ENCODE results near the gene LRP1B. TPM values are rescaled to one million over a fixed set of nuclear protein-coding genes. Genes with fewer than 3 reads are reported as not detected.

LRP1B gene
- total and polyA plus RNA-seq, 2 donors (not counting 1 experiment from before 2014, with no cell fraction given), result under 0.01 to 0.01 TPM

DNA sequence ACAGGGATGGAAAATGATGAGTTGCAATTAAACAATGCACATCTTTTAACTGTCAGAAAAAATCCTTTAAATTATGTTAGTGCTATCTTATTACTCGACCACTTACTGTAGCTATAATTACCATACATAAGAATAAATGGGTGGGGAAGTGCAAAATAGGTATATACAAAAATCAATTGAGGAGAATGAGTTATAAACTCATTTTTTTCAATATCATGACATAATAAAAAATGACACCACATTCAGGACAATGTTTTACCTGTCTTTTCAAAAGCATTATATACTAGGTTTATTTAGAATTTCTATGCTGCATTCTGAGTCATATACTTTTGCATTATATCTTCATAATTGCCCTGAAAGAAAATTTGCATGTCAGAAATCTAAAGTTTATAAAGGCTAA, 1533.6 kb downstream of the LRP1B start:
- Histone ChIP-seq H3K4me1 (ENCODE audit: control insufficient read depth, extremely low read depth, insufficient read depth, low read length) (no peaks in the 10 kb centered on the region), H3K4me2 (ENCODE audit: extremely low read depth, insufficient read depth, low read length) (no peak overlapping the region), H3K9ac (ENCODE audit: insufficient read depth, low read length) (no peak overlapping the region), H2AFZ (ENCODE audit: low read length) (no peak overlapping the region), H4K20me1 (ENCODE audit: control insufficient read depth, extremely low read depth, insufficient read depth, low read length) (no peaks in the 10 kb centered on the region), H3K9me3 (ENCODE audit: control insufficient read depth, insufficient read depth, low read depth, low read length) (no peaks in the 10 kb centered on the region), H3K27me3 (ENCODE audit: control insufficient read depth, insufficient read depth, low read length) (no peaks in the 10 kb centered on the region), H3K4me3 (replicated peaks in 1 of 4; ENCODE audit: control extremely low read depth in 1 of 4, insufficient read depth in 1 of 4, low read depth in 3 of 4, low read length in 4 of 4) (no peak overlapping the region), H3K79me2 (ENCODE audit: control insufficient read depth, insufficient read depth, low read length) (no peaks in the 10 kb centered on the region), H3K27ac (ENCODE audit: insufficient read depth, low read length) (no peak overlapping the region), H3K36me3 (ENCODE audit: control insufficient read depth, insufficient read depth, low read length) (no peaks in the 10 kb centered on the region)
- no peak for TF ChIP-seq EZH2 (IDR thresholded peaks at IDR 0.05; ENCODE audit: low read length, missing control alignments)
- TF ChIP-seq, protein P1, sequence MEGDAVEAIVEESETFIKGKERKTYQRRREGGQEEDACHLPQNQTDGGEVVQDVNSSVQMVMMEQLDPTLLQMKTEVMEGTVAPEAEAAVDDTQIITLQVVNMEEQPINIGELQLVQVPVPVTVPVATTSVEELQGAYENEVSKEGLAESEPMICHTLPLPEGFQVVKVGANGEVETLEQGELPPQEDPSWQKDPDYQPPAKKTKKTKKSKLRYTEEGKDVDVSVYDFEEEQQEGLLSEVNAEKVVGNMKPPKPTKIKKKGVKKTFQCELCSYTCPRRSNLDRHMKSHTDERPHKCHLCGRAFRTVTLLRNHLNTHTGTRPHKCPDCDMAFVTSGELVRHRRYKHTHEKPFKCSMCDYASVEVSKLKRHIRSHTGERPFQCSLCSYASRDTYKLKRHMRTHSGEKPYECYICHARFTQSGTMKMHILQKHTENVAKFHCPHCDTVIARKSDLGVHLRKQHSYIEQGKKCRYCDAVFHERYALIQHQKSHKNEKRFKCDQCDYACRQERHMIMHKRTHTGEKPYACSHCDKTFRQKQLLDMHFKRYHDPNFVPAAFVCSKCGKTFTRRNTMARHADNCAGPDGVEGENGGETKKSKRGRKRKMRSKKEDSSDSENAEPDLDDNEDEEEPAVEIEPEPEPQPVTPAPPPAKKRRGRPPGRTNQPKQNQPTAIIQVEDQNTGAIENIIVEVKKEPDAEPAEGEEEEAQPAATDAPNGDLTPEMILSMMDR (conservative IDR thresholded peaks at IDR 0.05 in 1 of 2, IDR thresholded peaks at IDR 0.05 in 1 of 2; ENCODE audit: low read depth in 1 of 2, low read length in 2 of 2), result no peak
- no peak for DNase-seq (ENCODE audit: low read depth in 2 of 2)

DNA sequence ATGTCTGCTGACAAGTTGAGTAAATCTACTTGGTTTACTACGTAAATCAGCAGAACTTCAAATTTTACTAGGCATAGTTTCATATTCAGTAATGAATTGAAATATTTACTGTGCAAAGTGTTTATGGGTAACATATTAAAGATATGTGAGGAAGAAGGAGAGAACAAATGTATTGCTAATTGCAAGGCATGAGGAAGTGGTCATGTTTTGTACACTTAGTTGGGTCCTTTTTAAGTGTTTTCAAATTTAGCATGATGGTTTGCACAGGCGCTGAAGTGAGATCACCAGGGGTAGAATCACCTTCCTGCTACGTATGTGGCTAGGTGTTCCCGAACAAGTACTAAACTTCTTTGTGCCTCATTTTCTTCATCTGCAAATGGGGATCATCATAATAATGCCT, 1534.4 kb downstream of the LRP1B start:
- no peaks in the 10 kb centered on the region for H3K36me3 ChIP-seq (ENCODE audit: control insufficient read depth, insufficient read depth, low read length)
- H3K4me2 ChIP-seq (ENCODE audit: extremely low read depth, insufficient read depth, low read length), result no peak overlapping the region
- no peaks in the 10 kb centered on the region for H3K9me3 ChIP-seq (ENCODE audit: control insufficient read depth, insufficient read depth, low read depth, low read length)
- no peak overlapping the region for H3K27ac ChIP-seq (ENCODE audit: insufficient read depth, low read length)
- H3K79me2 ChIP-seq (ENCODE audit: control insufficient read depth, insufficient read depth, low read length), result no peaks in the 10 kb centered on the region
- H3K4me1 ChIP-seq (ENCODE audit: control insufficient read depth, extremely low read depth, insufficient read depth, low read length), result no peaks in the 10 kb centered on the region
- H3K9ac ChIP-seq (ENCODE audit: insufficient read depth, low read length), result no peak overlapping the region
- no peak overlapping the region for H2AFZ ChIP-seq (ENCODE audit: low read length)
- DNase-seq (ENCODE audit: low read depth in 2 of 2), result no peak
- no peaks in the 10 kb centered on the region for H4K20me1 ChIP-seq (ENCODE audit: control insufficient read depth, extremely low read depth, insufficient read depth, low read length)
- TF ChIP-seq EZH2 (IDR thresholded peaks at IDR 0.05; ENCODE audit: low read length, missing control alignments), result no peak
- TF ChIP-seq, protein P1 (conservative IDR thresholded peaks at IDR 0.05 in 1 of 2, IDR thresholded peaks at IDR 0.05 in 1 of 2; ENCODE audit: low read depth in 1 of 2, low read length in 2 of 2), result no peak
- H3K27me3 ChIP-seq (ENCODE audit: control insufficient read depth, insufficient read depth, low read length), result no peaks in the 10 kb centered on the region
- no peak overlapping the region for H3K4me3 ChIP-seq (replicated peaks in 1 of 4; ENCODE audit: control extremely low read depth in 1 of 4, insufficient read depth in 1 of 4, low read depth in 3 of 4, low read length in 4 of 4)

DNA sequence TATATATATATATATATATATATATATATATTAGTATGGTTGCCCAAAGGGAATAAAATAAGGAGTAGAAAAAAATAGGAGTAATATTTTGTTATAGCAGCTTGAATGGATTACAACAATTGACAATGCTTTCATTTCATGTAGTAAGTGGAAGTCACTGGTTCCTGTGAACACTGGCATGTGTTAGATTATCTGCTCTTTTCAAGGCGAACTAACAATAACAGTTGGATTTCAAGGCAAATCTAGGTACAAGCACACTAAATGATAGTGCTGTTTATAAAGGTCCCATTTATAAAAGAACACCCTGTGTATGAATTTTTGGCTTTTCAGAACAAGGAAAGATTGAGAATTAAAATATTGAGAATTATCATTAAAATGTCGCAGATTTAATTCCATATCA, 1535.7 kb downstream of the LRP1B start:
- no peak overlapping the region for H3K9ac ChIP-seq (ENCODE audit: insufficient read depth, low read length)
- no peak overlapping the region for H3K4me2 ChIP-seq (ENCODE audit: extremely low read depth, insufficient read depth, low read length)
- H3K79me2 ChIP-seq (ENCODE audit: control insufficient read depth, insufficient read depth, low read length), result no peaks in the 10 kb centered on the region
- DNase-seq (ENCODE audit: low read depth in 2 of 2), result no peak
- TF ChIP-seq EZH2 (IDR thresholded peaks at IDR 0.05; ENCODE audit: low read length, missing control alignments), result no peak
- TF ChIP-seq, protein P1 (conservative IDR thresholded peaks at IDR 0.05 in 1 of 2, IDR thresholded peaks at IDR 0.05 in 1 of 2; ENCODE audit: low read depth in 1 of 2, low read length in 2 of 2), result no peak
- H3K4me1 ChIP-seq (ENCODE audit: control insufficient read depth, extremely low read depth, insufficient read depth, low read length), result no peaks in the 10 kb centered on the region
- H3K4me3 ChIP-seq (replicated peaks in 1 of 4; ENCODE audit: control extremely low read depth in 1 of 4, insufficient read depth in 1 of 4, low read depth in 3 of 4, low read length in 4 of 4), result no peak overlapping the region
- H3K9me3 ChIP-seq (ENCODE audit: control insufficient read depth, insufficient read depth, low read depth, low read length), result no peaks in the 10 kb centered on the region
- no peak overlapping the region for H2AFZ ChIP-seq (ENCODE audit: low read length)
- no peak overlapping the region for H3K27ac ChIP-seq (ENCODE audit: insufficient read depth, low read length)
- H3K36me3 ChIP-seq (ENCODE audit: control insufficient read depth, insufficient read depth, low read length), result no peaks in the 10 kb centered on the region
- H4K20me1 ChIP-seq (ENCODE audit: control insufficient read depth, extremely low read depth, insufficient read depth, low read length), result no peaks in the 10 kb centered on the region
- no peaks in the 10 kb centered on the region for H3K27me3 ChIP-seq (ENCODE audit: control insufficient read depth, insufficient read depth, low read length)

Data from fibroblast of lung (primary cell).